HCT116 (cell line): ENCODE measurements around the gene CTBS.

Experiments used
- CTCF ChIP-seq, 3 experiments: fragments of 200-600 bp in 1 of 3; sonication (generic) in 1 of 3; IDR thresholded peaks in 2 of 3; conservative IDR thresholded peaks in 1 of 3; 2 replicates each; pipeline ENCODE4 v1.5.1; 2012 to 2017; ENCODE audit warnings: low read depth in 2 of 3, low read length in 2 of 3, antibody characterized with exemption in 1 of 3, borderline replicate concordance in 1 of 3, control low read depth in 1 of 3, mild to moderate bottlenecking in 1 of 3, mixed read lengths in 1 of 3, mixed run types in 1 of 3, moderate library complexity in 1 of 3; ENCODE audit not compliant: insufficient read depth in 1 of 3
- EZH2phosphoT487 ChIP-seq: fragments of 200-600 bp; IDR thresholded peaks from 2 replicates; pipeline ENCODE4 v1.6.1; 2018; ENCODE audit warnings: antibody characterized with exemption, borderline replicate concordance
- POLR2A ChIP-seq: IDR thresholded peaks from 2 replicates; pipeline ENCODE4 v1.7.0; 2011; ENCODE audit warnings: borderline replicate concordance; ENCODE audit not compliant: insufficient read depth, insufficient read length; ENCODE audit errors: extremely low read depth
- SP1 ChIP-seq: IDR thresholded peaks from 2 replicates; pipeline ENCODE4 v1.6.1; 2012; ENCODE audit warnings: low read depth

DNA sequence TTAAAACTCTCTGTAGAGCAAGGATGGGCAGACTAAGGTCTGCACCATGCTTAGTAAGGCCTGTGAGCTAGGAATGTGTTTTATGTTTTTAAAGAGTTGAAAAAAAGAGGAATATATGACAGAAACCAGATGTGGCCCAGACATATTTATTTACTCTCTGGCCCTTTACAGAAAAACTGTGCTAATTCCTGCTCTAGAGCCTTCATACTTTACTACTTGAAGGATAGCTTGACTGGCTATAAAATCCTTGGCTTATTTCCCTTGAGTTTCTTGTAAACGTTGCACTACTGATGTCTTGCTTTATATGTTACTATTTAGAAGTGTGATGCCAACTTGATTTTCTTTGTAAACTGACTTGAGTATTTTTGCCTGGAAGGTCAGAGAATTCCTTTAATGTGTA, 33.5 kb downstream of the CTBS start:
- TF ChIP-seq CTCF (IDR thresholded peaks at IDR 0.05 in 2 of 3, conservative IDR thresholded peaks at IDR 0.05 in 1 of 3; ENCODE audit: borderline replicate concordance in 1 of 3, insufficient read depth in 1 of 3, low read depth in 2 of 3, low read length in 2 of 3): no peak
- no peak for TF ChIP-seq SP1
- no peak for TF ChIP-seq POLR2A
- no peak for TF ChIP-seq EZH2phosphoT487
